ENCODE results near the gene UBLCP1. TPM values are rescaled to one million over a fixed set of nuclear protein-coding genes. Genes with fewer than 3 reads are reported as not detected.

Gene UBLCP1
- total and polyA plus RNA-seq, 2 of the 8 experiments (the other 6 are each of a cell fraction or from before 2014, with no cell fraction given): 13.0 to 40.9 TPM

DNA sequence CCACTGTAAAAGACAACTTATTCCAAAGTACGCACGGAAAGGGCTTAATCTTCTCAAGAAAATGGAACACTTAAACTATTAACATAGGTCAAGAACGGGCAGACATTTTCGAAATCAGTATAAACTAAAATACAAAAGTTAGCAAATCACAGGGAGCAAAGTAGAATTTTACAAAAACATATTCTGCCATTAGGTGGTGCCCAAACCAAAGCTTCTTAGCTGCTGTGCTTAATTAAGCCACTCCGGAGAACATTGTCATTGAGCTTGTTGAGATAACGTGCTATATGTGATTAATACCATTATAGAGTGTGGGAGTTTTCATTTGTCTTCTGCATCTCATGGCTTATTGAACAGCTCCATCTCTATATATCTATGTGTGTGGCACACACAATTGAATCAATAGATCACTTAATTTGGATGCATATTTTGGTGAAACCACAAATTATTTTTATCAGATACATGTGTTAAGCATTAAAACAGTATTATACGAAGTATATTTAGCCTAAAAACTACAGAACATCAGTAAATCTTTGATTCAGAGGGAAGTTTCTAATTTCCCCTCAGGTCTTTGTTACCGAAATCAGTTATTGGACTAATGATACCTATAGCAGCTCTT lies 23.4 kb downstream of the UBLCP1 start:
- peaks cover 0 to 14% (median 4%) of the 10 kb centered on the region in 4 experiments; a peak in 2 of 8 replicates for H3K36me3 ChIP-seq (ENCODE audit: control insufficient read depth in 2 of 4, insufficient read depth in 4 of 4, low read length in 3 of 4)
- H4K20me1 ChIP-seq (replicated peaks in 1 of 2; ENCODE audit: control insufficient read depth in 1 of 2, insufficient read depth in 2 of 2, low read length in 2 of 2): no peaks in the 10 kb centered on the region
- no peak overlapping the region for H2BK12ac ChIP-seq (ENCODE audit: low read depth, low read length)
- no peak overlapping the region for H2BK5ac ChIP-seq (ENCODE audit: low read depth, low read length)
- TF ChIP-seq KDM1A (IDR thresholded peaks at IDR 0.05; ENCODE audit: borderline replicate concordance, low read length): no peak
- TF ChIP-seq RAD21 (IDR thresholded peaks at IDR 0.05 in 1 of 2, conservative IDR thresholded peaks at IDR 0.05 in 1 of 2; ENCODE audit: low read depth in 2 of 2, low read length in 2 of 2): peak; percentile 80 to 81
- no peak for TF ChIP-seq SP2 (IDR thresholded peaks at IDR 0.05; ENCODE audit: low read length)
- no peak for TF ChIP-seq KDM4A (IDR thresholded peaks at IDR 0.05; ENCODE audit: low read depth, low read length, severe bottlenecking)
- no peak for TF ChIP-seq SIRT6 (IDR thresholded peaks at IDR 0.05; ENCODE audit: low read length)
- TF ChIP-seq EP300 (IDR thresholded peaks at IDR 0.05; ENCODE audit: borderline replicate concordance in 1 of 2, low read depth in 2 of 2, low read length in 2 of 2): no peak
- TF ChIP-seq CTCF (IDR thresholded peaks at IDR 0.05; ENCODE audit: control extremely low read depth in 1 of 3, insufficient read depth in 1 of 3, low read depth in 1 of 3, low read length in 3 of 3): peak in 2 of 3 experiments; percentile 35 to 43; a peak in 2 of 4 replicates
- no peak for TF ChIP-seq JUN (IDR thresholded peaks at IDR 0.05; ENCODE audit: low read depth, low read length)
- no peak overlapping the region for H3K18ac ChIP-seq (ENCODE audit: extremely low read depth, low read length)
- no peak overlapping the region for H3K14ac ChIP-seq (ENCODE audit: insufficient read length)
- 89% methylated on average over 8 of the region's 8 CpGs; no CpG with 5 or more reads in 1 of the 2 experiments for WGBS, 2 experiments (ENCODE audit: extremely low coverage in 1 of 2, insufficient coverage in 1 of 2, insufficient read length in 1 of 2, insufficient replicate concordance in 2 of 2, low coverage in 1 of 2, low lambda C conversion rate in 2 of 2, missing lambda C conversion rate in 1 of 2)
- no peak overlapping the region for H3K4ac ChIP-seq (replicated peaks; ENCODE audit: insufficient read length, low read depth, low read length)
- H3K56ac ChIP-seq (replicated peaks; ENCODE audit: insufficient read length, low read depth, low read length): no peak overlapping the region
- DNase-seq (ENCODE audit: low read depth in 1 of 2, low spot score in 2 of 2): no peak
- H2AK5ac ChIP-seq (ENCODE audit: low read depth, low read length): no peak overlapping the region
- no peaks in the 10 kb centered on the region for H3K4me1 ChIP-seq (replicated peaks in 1 of 4; ENCODE audit: control insufficient read depth in 3 of 4, insufficient read depth in 4 of 4, low read length in 3 of 4)
- no peaks in the 10 kb centered on the region for H3K79me2 ChIP-seq (ENCODE audit: control insufficient read depth in 1 of 2, insufficient read depth in 2 of 2, low read length in 2 of 2)
- no peak overlapping the region for H2BK15ac ChIP-seq (ENCODE audit: low read length)
- H3K79me1 ChIP-seq (ENCODE audit: low read depth, low read length): no peaks in the 10 kb centered on the region
- H3K9me3 ChIP-seq (ENCODE audit: insufficient read depth in 2 of 2, low read depth in 1 of 2, low read length in 1 of 2): no peaks in the 10 kb centered on the region
- H3K23ac ChIP-seq (ENCODE audit: insufficient read length): no peak overlapping the region
- H3K23me2 ChIP-seq (ENCODE audit: low read depth, low read length): no peaks in the 10 kb centered on the region
- no peak overlapping the region for H2BK120ac ChIP-seq (replicated peaks; ENCODE audit: low read depth, low read length)
- no peak overlapping the region for H3K4me2 ChIP-seq (ENCODE audit: insufficient read depth in 1 of 2, low read depth in 2 of 2, low read length in 2 of 2)
- H4K8ac ChIP-seq (ENCODE audit: extremely low read depth, insufficient read depth, low read length): no peak overlapping the region
- FAIRE-seq: no peak
- H3K4me3 ChIP-seq (ENCODE audit: extremely low read depth in 1 of 4, insufficient read depth in 2 of 4, low read depth in 3 of 4, low read length in 4 of 4): no peak overlapping the region
- no peak overlapping the region for H2BK20ac ChIP-seq (ENCODE audit: low read length)
- no peak overlapping the region for H3K9ac ChIP-seq (replicated peaks in 1 of 4; ENCODE audit: extremely low read depth in 1 of 4, low read depth in 3 of 4, low read length in 3 of 4)
- H4K91ac ChIP-seq (replicated peaks; ENCODE audit: insufficient read length, low read length): no peak overlapping the region
- ChIA-PET POLR2A (ENCODE audit: partially characterized antibody) (interaction anchor here (1.5 kb wide), 1 partner anchor 24 kb away, joined by 4 read pairs; no protein-coding TSS in a partner anchor), CTCF (ENCODE audit: partially characterized antibody) (interaction anchor here (0.7 to 5.4 kb wide), 22 partner anchors 8 to 735 kb away, joined by 3 to 34 read pairs (median 4); no protein-coding TSS in a partner anchor)
- H2AFZ ChIP-seq (ENCODE audit: low read length): no peak overlapping the region
- no peaks in the 10 kb centered on the region for H3K27me3 ChIP-seq (replicated peaks in 1 of 4; ENCODE audit: control insufficient read depth in 3 of 4, extremely low read depth in 1 of 4, insufficient read depth in 3 of 4, low read length in 3 of 4)
- no peak overlapping the region for H4K5ac ChIP-seq (ENCODE audit: insufficient read length, low read depth, low read length)
- no peak overlapping the region for H3K27ac ChIP-seq (ENCODE audit: low read depth, low read length)

Data from H1 (cell line).